Suprapubic skin (tissue), 4 donors: ENCODE measurements around the gene PPP1R2.

Experiments
- EP300 ChIP-seq: sonication (generic); formaldehyde crosslinking; IDR thresholded peaks from one replicate; pipeline ENCODE4 v1.6.1; 2017; ENCODE audit warnings: antibody characterized with exemption
- POLR2A ChIP-seq, 2 donors: fragments of 450-650 bp; IDR thresholded peaks; one replicate each; pipeline ENCODE4 v1.6.1; 2017; ENCODE audit warnings: antibody characterized with exemption in 2 of 2, mild to moderate bottlenecking in 2 of 2, moderate library complexity in 2 of 2
- POLR2AphosphoS5 ChIP-seq, 3 donors: sonication (generic); formaldehyde crosslinking; IDR thresholded peaks; one replicate each; pipeline ENCODE4 v1.6.1; 2017; ENCODE audit warnings: antibody characterized with exemption in 3 of 3
- TF ChIP-seq, protein P1 (sequence below), 2 donors: fragments of 200-600 bp in 1 of 2; fragments of 450-650 bp in 1 of 2; sonication (generic) in 1 of 2; IDR thresholded peaks; one replicate each; pipeline ENCODE4 v1.5.1; 2016 to 2019; ENCODE audit warnings: antibody characterized with exemption in 2 of 2, mild to moderate bottlenecking in 1 of 2, moderate library complexity in 1 of 2

DNA sequence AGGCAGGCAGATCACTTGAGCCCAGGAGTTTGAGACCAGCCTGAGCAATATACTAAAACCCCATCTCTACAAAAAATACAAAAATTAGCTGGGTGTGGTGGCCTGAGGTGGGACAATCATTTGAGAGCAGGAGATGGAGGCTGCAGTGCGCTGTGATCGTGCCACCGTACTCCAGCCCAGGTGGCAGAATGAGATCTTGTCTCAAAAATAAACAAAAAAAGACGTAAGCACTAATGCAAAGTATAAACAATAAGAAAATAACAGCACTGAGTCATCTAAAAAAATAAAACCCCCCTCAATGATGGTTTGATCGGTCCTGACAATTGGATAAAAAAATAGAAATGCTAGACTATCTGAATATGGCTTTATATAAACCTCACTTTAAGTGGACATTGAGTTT is 3.6 kb downstream of the PPP1R2 start:
- TF ChIP-seq, protein P1, sequence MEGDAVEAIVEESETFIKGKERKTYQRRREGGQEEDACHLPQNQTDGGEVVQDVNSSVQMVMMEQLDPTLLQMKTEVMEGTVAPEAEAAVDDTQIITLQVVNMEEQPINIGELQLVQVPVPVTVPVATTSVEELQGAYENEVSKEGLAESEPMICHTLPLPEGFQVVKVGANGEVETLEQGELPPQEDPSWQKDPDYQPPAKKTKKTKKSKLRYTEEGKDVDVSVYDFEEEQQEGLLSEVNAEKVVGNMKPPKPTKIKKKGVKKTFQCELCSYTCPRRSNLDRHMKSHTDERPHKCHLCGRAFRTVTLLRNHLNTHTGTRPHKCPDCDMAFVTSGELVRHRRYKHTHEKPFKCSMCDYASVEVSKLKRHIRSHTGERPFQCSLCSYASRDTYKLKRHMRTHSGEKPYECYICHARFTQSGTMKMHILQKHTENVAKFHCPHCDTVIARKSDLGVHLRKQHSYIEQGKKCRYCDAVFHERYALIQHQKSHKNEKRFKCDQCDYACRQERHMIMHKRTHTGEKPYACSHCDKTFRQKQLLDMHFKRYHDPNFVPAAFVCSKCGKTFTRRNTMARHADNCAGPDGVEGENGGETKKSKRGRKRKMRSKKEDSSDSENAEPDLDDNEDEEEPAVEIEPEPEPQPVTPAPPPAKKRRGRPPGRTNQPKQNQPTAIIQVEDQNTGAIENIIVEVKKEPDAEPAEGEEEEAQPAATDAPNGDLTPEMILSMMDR (IDR thresholded peaks at IDR 0.05) = no peak
- TF ChIP-seq EP300 = no peak
- TF ChIP-seq POLR2AphosphoS5 (IDR thresholded peaks at IDR 0.05) = no peak
- TF ChIP-seq POLR2A (IDR thresholded peaks at IDR 0.05) = no peak
